H9 (cell line): ENCODE results near the gene MEDAG. TPM values are rescaled to one million over a fixed set of nuclear protein-coding genes. Genes with fewer than 3 reads are reported as not detected.

Experiments
- DNase-seq: peaks from one replicate; pipeline ENCODE4 v3.0.0-alpha.2; 2017
- H2AFZ ChIP-seq: one replicate; pipeline ENCODE4 v1.6.1; 2013; ENCODE audit warnings: mild to moderate bottlenecking, low read length, control low read depth, moderate library complexity
- H2AK5ac ChIP-seq: 2 replicates; pipeline ENCODE4 v1.6.1; 2013; ENCODE audit warnings: low read length, control low read depth, mixed read lengths; ENCODE audit not compliant: insufficient read length
- H2BK120ac ChIP-seq: one replicate; pipeline ENCODE4 v1.6.1; 2013; ENCODE audit warnings: low read depth, mild to moderate bottlenecking, low read length, control low read depth, inconsistent platforms; ENCODE audit not compliant: poor library complexity, severe bottlenecking
- H2BK12ac ChIP-seq: 2 replicates; pipeline ENCODE4 v1.6.1; 2013; ENCODE audit warnings: low read length, control low read depth, mixed read lengths, low read depth; ENCODE audit not compliant: insufficient read length
- H2BK15ac ChIP-seq: 2 replicates; pipeline ENCODE4 v1.6.1; 2013; ENCODE audit warnings: low read depth, low read length, control low read depth
- H2BK20ac ChIP-seq: one replicate; pipeline ENCODE4 v1.6.1; 2013; ENCODE audit warnings: low read depth, mild to moderate bottlenecking, low read length, control low read depth, inconsistent platforms; ENCODE audit not compliant: poor library complexity, severe bottlenecking
- H2BK5ac ChIP-seq: 2 replicates; pipeline ENCODE4 v1.6.1; 2013; ENCODE audit warnings: low read length, control low read depth, mixed read lengths; ENCODE audit not compliant: insufficient read length
- H3K14ac ChIP-seq: 2 replicates; pipeline ENCODE4 v1.6.1; 2013; ENCODE audit warnings: low read length, control low read depth; ENCODE audit not compliant: insufficient read depth
- H3K18ac ChIP-seq: 2 replicates; pipeline ENCODE4 v1.6.1; 2013; ENCODE audit warnings: low read depth, mild to moderate bottlenecking, mixed read lengths, low read length, control low read depth; ENCODE audit not compliant: insufficient read length
- H3K23ac ChIP-seq: 2 replicates; pipeline ENCODE4 v1.6.1; 2013; ENCODE audit warnings: low read length, control low read depth, mixed read lengths, low read depth; ENCODE audit not compliant: insufficient read length
- H3K23me2 ChIP-seq: 2 replicates; pipeline ENCODE4 v1.6.1; 2013; ENCODE audit warnings: low read depth, mild to moderate bottlenecking, mixed read lengths, low read length, control low read depth; ENCODE audit not compliant: insufficient read length, poor library complexity, severe bottlenecking
- H3K27ac ChIP-seq: 2 replicates; pipeline ENCODE4 v1.5.1; 2013; ENCODE audit warnings: low read length, control low read depth, mixed read lengths, low read depth; ENCODE audit not compliant: insufficient read length
- H3K27me3 ChIP-seq: 2 replicates; pipeline ENCODE4 v1.6.1; 2013; ENCODE audit warnings: low read length, control low read depth, inconsistent platforms; ENCODE audit not compliant: insufficient read depth
- H3K4ac ChIP-seq: 2 replicates; pipeline ENCODE4 v1.6.1; 2013; ENCODE audit warnings: low read depth, mild to moderate bottlenecking, control low read depth, inconsistent platforms, low read length, moderate library complexity
- H3K4me1 ChIP-seq: 2 replicates; pipeline ENCODE4 v1.6.1; 2013; ENCODE audit warnings: low read length, control low read depth, inconsistent platforms; ENCODE audit not compliant: insufficient read depth
- H3K4me2 ChIP-seq: 2 replicates; pipeline ENCODE4 v1.6.1; 2013; ENCODE audit warnings: low read length, control low read depth, mixed read lengths; ENCODE audit not compliant: insufficient read length, insufficient read depth
- H3K56ac ChIP-seq: 2 replicates; pipeline ENCODE4 v1.6.1; 2013; ENCODE audit warnings: low read depth, mild to moderate bottlenecking, mixed read lengths, low read length, control low read depth; ENCODE audit not compliant: insufficient read length
- H3K79me1 ChIP-seq: 2 replicates; pipeline ENCODE4 v1.6.1; 2013; ENCODE audit warnings: low read depth, mild to moderate bottlenecking, moderate library complexity, low read length, control low read depth, inconsistent platforms; ENCODE audit not compliant: insufficient read depth, poor library complexity, severe bottlenecking
- H3K79me2 ChIP-seq: 2 replicates; pipeline ENCODE4 v1.6.1; 2013; ENCODE audit warnings: low read length, control low read depth, inconsistent platforms; ENCODE audit not compliant: insufficient read depth
- H3K9ac ChIP-seq: 2 replicates; pipeline ENCODE4 v1.6.1; 2013; ENCODE audit warnings: low read length, control low read depth, mixed read lengths; ENCODE audit not compliant: insufficient read length; ENCODE audit errors: extremely low read depth
- H3K9me3 ChIP-seq: one replicate; pipeline ENCODE4 v1.6.1; 2013; ENCODE audit warnings: low read depth, low read length, inconsistent platforms; ENCODE audit not compliant: control insufficient read depth
- H3T11ph ChIP-seq: one replicate; pipeline ENCODE4 v1.6.1; 2013; ENCODE audit warnings: mild to moderate bottlenecking, low read length, control low read depth, inconsistent platforms
- H4K20me1 ChIP-seq: one replicate; pipeline ENCODE4 v1.6.1; 2013; ENCODE audit not compliant: control insufficient read depth, insufficient read length, insufficient read depth
- H4K5ac ChIP-seq: 2 replicates; pipeline ENCODE4 v1.6.1; 2013; ENCODE audit warnings: low read depth, mild to moderate bottlenecking, mixed read lengths, low read length, control low read depth; ENCODE audit not compliant: insufficient read length
- H4K8ac ChIP-seq: replicated peaks from 2 replicates; pipeline ENCODE4 v1.6.1; 2013; ENCODE audit warnings: low read length, control low read depth, mixed read lengths, low read depth; ENCODE audit not compliant: insufficient read length
- H4K91ac ChIP-seq: 2 replicates; pipeline ENCODE4 v1.6.1; 2013; ENCODE audit warnings: low read depth, mild to moderate bottlenecking, moderate library complexity, mixed read lengths, low read length, control low read depth; ENCODE audit not compliant: insufficient read length
- H3K27ac Mint-ChIP-seq, 3 experiments: 2 replicates in 2 of 3; 3 replicates in 1 of 3; pipeline ENCODE4 v1.8.0; 2020 to 2021; ENCODE audit warnings: mixed read lengths in 3 of 3, mild to moderate bottlenecking in 1 of 3, moderate library complexity in 1 of 3
- H3K27me3 Mint-ChIP-seq: 2 replicates; pipeline ENCODE4 v1.8.0; 2021; ENCODE audit warnings: low read depth, mild to moderate bottlenecking, moderate library complexity, mixed read lengths
- H3K36me3 Mint-ChIP-seq, 3 experiments: 2 replicates in 2 of 3; 3 replicates in 1 of 3; pipeline ENCODE4 v1.8.0; 2020 to 2021; ENCODE audit warnings: low read depth in 3 of 3, mixed read lengths in 3 of 3; ENCODE audit not compliant: insufficient read depth in 1 of 3
- H3K4me1 Mint-ChIP-seq, 2 experiments: 2 replicates each; pipeline ENCODE4 v1.8.0; 2020; ENCODE audit warnings: mixed read lengths in 2 of 2
- H3K4me3 Mint-ChIP-seq, 2 experiments: 2 replicates in 1 of 2; 3 replicates in 1 of 2; pipeline ENCODE4 v1.8.0; 2020 to 2021; ENCODE audit warnings: mild to moderate bottlenecking in 2 of 2, mixed read lengths in 2 of 2, moderate library complexity in 1 of 2
- H3K9me3 Mint-ChIP-seq, 2 experiments: 2 replicates in 1 of 2; 3 replicates in 1 of 2; pipeline ENCODE4 v1.8.0; 2020; ENCODE audit warnings: mild to moderate bottlenecking in 2 of 2, mixed read lengths in 2 of 2, moderate library complexity in 1 of 2
- WGBS: extraction: QIAGEN DNeasy Blood & Tissue Kit; methylation state at CpG from one replicate; pipeline ENCODE4 v1.1.7; 2013; ENCODE audit warnings: missing lambda C conversion rate, low lambda C conversion rate, mixed read lengths; ENCODE audit not compliant: insufficient read length; ENCODE audit errors: extremely low coverage; 5-methylcytosine and 5-hydroxymethylcytosine counted together
- total RNA-seq: library from RNA; stranded (reverse); gene quantifications from 2 replicates; pipeline ENCODE4 v1.2.1, GENCODE V29; 2021
- TF ChIP-seq, protein P1 (sequence below): fragments of 200-600 bp; sonication (generic); conservative IDR thresholded peaks from 3 replicates; pipeline ENCODE4 v1.8.0; 2021; ENCODE audit warnings: antibody characterized with exemption, mild to moderate bottlenecking

Gene MEDAG
- total RNA-seq, 1 experiment from 2014 or later: 0.87 TPM

DNA sequence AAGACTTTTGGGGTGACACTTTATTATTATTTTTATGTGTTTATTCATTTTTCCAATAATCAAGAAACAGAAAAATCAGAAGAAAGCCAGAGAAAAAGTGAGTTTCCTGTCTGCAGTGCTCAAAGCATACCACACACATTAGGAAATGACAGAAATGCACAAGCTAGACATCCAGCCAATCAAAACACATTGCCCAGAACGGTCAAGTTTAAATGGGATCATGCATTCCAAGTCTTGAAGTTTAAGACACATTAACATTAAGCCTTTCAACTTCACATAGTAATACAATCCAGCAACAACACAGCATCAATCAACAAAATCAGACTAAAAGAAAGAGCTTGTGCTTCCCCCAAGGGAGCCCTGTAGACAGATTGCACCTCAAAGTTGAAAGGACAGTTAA lies 28.7 kb upstream of the MEDAG start:
- Histone ChIP-seq H3T11ph (no peak overlapping the region), H4K5ac (no peak overlapping the region), H3K27me3 (no peaks in the 10 kb centered on the region), H3K79me2 (no peaks in the 10 kb centered on the region), H3K4ac (no peak overlapping the region), H2BK15ac (no peak overlapping the region), H3K79me1 (no peaks in the 10 kb centered on the region), H3K9me3 (no peaks in the 10 kb centered on the region), H3K27ac (no peak overlapping the region), H2BK20ac (no peak overlapping the region), H2BK5ac (no peak overlapping the region), H4K8ac (no peak overlapping the region), H3K23ac (no peak overlapping the region), H4K20me1 (no peaks in the 10 kb centered on the region), H3K14ac (no peak overlapping the region), H3K9ac (no peak overlapping the region), H2AK5ac (no peak overlapping the region), H2BK12ac (no peak overlapping the region), H2AFZ (no peak overlapping the region), H3K4me2 (no peak overlapping the region), H2BK120ac (no peak overlapping the region), H4K91ac (no peak overlapping the region), H3K18ac (no peak overlapping the region), H3K23me2 (no peaks in the 10 kb centered on the region), H3K56ac (no peak overlapping the region), H3K4me1 (no peaks in the 10 kb centered on the region; the same call in 1 of the 2 replicates)
- no peak for DNase-seq
- H3K27ac Mint-ChIP-seq: no peak overlapping the region
- peaks cover 0 to 8% (median 0%) of the 10 kb centered on the region in 3 experiments; a peak in 4 of 7 replicates for H3K36me3 Mint-ChIP-seq
- peaks cover 25 to 29% of the 10 kb centered on the region in 2 experiments for H3K4me1 Mint-ChIP-seq
- no peaks in the 10 kb centered on the region; the same call in 1 of the 2 replicates for H3K27me3 Mint-ChIP-seq
- no peak overlapping the region for H3K4me3 Mint-ChIP-seq
- WGBS: no CpG with 5 or more reads among the region's 1 CpG
- no peaks in the 10 kb centered on the region for H3K9me3 Mint-ChIP-seq
- TF ChIP-seq, protein P1, sequence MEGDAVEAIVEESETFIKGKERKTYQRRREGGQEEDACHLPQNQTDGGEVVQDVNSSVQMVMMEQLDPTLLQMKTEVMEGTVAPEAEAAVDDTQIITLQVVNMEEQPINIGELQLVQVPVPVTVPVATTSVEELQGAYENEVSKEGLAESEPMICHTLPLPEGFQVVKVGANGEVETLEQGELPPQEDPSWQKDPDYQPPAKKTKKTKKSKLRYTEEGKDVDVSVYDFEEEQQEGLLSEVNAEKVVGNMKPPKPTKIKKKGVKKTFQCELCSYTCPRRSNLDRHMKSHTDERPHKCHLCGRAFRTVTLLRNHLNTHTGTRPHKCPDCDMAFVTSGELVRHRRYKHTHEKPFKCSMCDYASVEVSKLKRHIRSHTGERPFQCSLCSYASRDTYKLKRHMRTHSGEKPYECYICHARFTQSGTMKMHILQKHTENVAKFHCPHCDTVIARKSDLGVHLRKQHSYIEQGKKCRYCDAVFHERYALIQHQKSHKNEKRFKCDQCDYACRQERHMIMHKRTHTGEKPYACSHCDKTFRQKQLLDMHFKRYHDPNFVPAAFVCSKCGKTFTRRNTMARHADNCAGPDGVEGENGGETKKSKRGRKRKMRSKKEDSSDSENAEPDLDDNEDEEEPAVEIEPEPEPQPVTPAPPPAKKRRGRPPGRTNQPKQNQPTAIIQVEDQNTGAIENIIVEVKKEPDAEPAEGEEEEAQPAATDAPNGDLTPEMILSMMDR: no peak
